ENCODE results near the gene DOCK8.

DNA sequence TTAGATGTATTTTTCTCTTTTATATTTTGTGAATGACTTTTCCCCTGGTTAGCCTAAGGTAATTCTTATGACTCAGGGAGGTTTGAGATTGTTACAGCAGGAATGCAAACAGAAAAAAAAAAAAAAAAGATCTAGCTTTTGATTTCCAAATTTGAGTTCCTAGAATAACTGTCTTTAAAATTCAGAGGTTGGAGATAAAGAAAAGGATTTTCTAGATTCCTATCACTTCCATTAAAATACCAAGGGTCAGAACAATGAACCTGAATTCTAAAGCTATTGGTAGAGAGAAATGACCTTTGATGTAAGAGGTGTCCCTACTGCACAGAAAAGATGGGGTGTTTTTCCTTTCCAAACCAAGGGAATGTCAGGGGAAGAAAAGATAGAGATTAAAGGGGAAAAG, 262.5 kb downstream of the DOCK8 start:
- TF ChIP-seq RAD21 (IDR thresholded peaks at IDR 0.05; ENCODE audit: insufficient read depth, low read depth, low read length) (no peak), HDGF (IDR thresholded peaks at IDR 0.05) (no peak), TAF1 (IDR thresholded peaks at IDR 0.05; ENCODE audit: borderline replicate concordance, low read depth, low read length) (no peak), EZH2 (IDR thresholded peaks at IDR 0.05; ENCODE audit: borderline replicate concordance, control insufficient read depth, low read depth, low read length) (no peak), POLR2A (IDR thresholded peaks at IDR 0.05; ENCODE audit: low read depth, low read length) (no peak), IRF3 (IDR thresholded peaks at IDR 0.05) (no peak), PKNOX1 (IDR thresholded peaks at IDR 0.05) (no peak), PAX5 (IDR thresholded peaks at IDR 0.05; ENCODE audit: borderline replicate concordance, low read depth, low read length) (no peak), BHLHE40 (IDR thresholded peaks at IDR 0.05; ENCODE audit: borderline replicate concordance in 1 of 2, low read depth in 2 of 2, low read length in 1 of 2) (no peak)
- TF ChIP-seq, protein P1, sequence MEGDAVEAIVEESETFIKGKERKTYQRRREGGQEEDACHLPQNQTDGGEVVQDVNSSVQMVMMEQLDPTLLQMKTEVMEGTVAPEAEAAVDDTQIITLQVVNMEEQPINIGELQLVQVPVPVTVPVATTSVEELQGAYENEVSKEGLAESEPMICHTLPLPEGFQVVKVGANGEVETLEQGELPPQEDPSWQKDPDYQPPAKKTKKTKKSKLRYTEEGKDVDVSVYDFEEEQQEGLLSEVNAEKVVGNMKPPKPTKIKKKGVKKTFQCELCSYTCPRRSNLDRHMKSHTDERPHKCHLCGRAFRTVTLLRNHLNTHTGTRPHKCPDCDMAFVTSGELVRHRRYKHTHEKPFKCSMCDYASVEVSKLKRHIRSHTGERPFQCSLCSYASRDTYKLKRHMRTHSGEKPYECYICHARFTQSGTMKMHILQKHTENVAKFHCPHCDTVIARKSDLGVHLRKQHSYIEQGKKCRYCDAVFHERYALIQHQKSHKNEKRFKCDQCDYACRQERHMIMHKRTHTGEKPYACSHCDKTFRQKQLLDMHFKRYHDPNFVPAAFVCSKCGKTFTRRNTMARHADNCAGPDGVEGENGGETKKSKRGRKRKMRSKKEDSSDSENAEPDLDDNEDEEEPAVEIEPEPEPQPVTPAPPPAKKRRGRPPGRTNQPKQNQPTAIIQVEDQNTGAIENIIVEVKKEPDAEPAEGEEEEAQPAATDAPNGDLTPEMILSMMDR (IDR thresholded peaks at IDR 0.05 in 2 of 3, conservative IDR thresholded peaks at IDR 0.05 in 1 of 3; ENCODE audit: control insufficient read depth in 2 of 3, extremely low read depth in 1 of 3, insufficient read depth in 1 of 3, low read depth in 3 of 3, low read length in 3 of 3) = no peak

Data from GM12878 (cell line).